Stimulated activated CD4-positive, alpha-beta T cell treated with anti-CD3 and anti-CD28 coated beads, Interleukin-1b, Interleukin-23, amount 100 ng/mL, for 48 hours (primary cell): ENCODE measurements around the gene ADM.

Source experiments
- DNase-seq: peaks from one replicate; pipeline ENCODE4 v3.0.0-alpha.2; 2020

ADM gene

DNA sequence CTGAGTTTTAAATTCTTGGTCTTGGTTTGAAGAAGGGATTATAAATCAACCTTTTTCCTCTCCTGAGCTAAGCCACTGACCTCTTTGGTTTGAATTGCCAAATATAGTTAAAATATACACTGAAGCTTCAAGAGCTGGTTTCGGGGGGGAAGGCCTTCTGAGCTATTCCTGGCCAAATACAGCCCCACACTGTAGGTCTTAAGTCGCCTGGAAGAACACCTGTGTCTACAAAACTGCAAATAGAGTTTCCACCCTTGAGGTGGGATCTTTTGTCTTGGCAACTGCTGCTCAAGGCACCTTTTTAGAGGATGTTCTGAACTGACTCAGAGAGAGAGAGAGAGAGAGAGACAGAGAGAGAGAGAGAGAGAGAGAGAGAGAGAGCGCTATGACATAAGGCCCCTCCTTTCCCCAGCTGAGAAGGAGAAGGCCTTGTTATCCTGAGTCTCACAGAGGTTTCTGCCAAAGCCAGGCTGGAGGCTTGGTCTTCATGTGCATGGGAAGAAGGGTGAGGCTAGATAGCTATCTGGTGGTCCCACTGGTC, 5.5 kb downstream of the ADM start:
- no peak for DNase-seq

DNA sequence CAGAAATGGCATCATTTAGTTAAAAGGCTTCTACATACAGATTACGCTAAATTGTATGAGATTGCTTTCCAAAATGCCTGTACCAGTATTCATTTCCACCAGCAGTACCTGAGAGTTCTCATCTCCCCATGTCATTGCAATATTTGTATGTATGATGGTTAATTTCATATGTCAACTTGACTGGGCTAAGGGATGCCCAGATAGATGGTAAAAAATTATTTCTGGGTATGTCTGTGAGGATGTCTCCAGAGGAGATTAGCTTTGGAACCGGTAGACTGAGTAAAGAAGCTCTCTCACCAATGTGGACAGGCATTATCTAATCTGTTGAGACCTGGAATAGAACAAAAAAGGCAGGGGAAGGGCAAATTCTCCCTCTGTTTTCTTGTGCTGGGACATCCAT, 6.9 kb downstream of the ADM start:
- DNase-seq: no peak

DNA sequence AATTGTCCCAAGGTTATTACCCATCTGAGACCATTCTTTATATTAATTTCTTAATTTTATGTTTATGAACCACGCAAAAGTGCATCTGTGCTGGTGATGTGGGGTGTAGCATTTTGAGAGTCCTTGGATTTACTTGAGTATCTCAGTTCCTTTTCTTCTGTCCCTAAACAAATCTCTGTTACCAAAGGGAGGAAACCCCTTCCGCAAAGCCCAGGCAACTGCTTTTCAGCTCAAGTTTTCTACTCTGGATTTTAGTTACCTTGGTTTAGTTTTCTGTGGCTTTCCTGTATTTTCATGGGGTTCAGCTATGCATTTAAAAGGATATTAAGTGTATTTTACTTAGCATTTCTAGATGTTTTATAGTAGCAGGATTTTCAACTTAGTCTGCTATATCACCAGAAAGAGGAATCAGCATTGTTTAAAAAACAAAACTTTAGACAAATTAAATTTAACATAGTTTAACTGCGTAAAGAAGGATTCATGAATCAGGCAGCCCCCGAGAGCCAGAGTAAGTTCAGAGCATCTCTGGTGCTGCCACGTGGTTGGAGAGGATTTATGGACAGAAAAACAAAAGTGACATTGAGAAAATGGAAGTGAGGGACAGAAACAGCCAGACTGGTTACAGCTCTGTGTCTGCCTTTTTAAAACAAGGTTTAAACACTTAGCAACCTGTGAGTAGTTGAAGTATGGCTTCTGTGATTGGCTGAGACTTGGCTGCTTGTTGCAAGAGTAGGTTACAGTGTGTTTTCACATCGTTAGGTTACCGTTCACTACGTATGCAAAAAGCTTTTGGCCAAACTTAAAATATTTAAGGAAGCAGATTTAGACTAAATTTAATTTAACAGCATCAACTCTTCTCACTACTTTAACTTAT, 9.6 kb downstream of the ADM start:
- DNase-seq: no peak

DNA sequence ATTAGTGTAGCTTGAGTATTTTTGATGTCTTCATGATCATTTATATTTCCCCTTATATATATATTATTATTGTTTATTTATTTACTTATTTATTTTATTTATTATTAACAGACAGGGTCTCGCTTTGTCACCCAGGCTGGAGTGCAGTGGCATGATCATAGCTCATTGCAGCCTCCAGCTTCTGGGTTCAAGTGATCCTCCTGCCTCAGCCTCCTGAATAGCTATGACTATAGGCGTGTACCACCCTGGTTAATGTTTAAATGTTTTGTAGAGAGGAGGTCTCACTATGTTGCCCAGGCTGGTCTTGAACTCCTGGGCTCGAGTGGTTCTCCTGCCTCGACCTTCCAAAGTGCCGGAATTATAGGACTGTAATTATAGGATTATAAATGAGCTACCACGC, 10.2 kb downstream of the ADM start:
- DNase-seq: no peak

DNA sequence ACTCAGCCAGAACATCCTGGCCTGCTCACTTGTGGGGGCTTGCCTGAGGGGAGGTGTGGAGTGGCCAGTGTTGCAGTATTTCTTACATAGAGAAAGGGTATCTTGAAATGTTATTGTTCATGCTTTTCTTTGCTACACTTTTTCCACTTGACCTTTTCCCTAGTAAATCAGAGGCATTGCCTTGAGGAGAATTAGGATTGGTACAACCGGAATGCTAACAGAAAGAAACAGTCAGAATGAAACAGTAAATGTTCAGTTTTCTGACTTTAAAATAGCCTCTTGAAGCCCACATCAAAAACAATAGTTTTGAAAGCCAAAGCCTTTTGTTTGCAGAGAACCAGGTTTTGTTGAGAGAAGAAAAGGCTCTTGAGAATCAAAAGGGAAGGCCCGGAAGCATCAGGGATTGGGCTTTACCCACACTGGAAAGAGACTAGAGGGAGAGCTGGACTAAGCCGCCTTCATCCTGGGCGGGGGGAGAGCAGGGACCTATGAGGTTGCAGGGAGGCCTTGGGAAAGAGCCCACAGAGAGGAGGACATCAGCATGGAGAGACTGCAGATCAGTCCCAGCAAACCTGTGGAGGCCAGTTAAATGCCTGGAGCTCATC, 12.4 kb downstream of the ADM start:
- no peak for DNase-seq

DNA sequence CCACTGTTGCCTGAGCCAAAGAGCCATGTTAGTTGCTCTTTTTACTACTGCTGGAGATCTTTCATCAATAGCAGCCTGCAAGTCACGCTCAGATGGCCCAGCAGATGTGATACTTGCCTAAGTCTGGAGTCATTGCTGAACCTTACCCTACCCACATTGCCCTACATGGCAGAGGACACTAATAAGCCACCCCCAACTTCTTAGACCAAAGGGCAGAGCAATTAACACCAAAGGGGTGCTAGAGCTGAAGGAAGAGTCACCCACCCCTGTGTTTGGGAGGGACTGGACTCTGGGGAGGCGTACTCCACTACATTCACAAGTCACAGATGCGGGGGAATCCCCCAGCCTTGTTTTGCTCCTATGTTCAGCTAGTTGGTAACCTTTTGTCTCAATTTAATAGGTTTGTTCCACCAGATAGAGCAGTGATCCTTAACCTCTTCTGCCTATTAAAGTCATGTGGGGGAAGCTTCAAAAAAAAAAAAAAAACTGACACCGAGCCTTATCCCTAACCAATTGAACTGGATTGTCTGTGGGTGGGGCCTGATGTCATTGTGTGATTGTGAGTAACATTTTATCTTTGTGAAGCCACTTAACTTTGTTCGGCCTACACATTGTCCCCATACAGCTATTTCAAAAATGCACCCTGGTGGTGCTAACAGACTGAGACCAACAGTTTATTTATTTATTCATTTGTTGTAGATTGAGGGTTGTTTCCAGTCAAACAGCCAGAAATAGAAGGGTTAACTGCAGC, 13.1 kb downstream of the ADM start:
- no peak for DNase-seq

DNA sequence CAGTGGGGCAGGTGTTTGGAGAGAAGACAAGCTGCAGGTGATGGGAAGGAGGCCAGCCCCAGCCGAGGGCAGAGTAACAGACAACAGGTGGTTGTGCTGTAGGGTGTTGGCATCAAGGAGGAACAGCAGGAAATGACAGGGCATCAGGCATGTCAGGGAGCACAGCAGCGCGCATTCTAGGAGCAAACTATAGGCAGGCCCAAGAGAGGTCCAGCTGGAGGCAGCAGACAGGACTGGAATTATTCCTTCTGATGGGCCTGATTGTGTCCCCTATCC, 13.6 kb downstream of the ADM start:
- no peak for DNase-seq

DNA sequence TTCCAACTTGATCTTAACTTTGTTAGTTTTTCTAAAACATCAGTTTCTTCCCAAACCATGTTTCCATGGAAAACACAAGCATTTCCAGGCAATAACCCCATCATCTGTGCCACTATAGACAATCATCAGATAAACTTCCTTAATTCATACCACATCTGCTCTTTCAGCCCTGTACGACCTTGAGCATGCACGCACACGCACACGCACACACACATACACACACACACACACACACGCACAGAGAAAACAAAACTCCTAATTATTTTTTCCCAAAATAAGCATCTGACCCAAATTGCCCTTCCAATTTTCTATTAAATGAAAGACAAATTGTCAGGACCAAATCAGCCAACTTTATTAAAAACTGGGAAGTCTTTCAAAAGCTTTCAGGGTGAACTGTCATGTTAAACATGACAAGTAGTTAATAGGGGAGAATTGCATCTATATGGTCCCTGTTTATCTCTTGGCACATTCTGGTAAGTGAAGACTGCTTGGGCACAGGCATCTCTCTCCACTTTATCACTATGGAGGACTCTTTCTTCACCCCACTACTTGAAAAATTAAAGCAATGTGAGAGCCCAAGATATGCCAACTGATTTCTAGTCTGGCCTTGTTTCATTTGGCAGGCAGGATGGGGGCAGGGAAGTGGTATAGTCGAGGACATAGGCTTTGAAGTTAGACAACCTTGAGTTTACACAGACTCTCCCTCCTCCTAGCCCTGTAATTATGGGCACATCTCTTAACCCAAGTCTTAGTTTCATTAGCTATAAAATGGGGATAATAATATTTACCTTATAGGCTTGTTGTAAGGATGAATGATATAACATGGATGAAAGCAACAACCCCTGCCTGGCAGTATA, 15.1 kb downstream of the ADM start:
- no peak for DNase-seq

DNA sequence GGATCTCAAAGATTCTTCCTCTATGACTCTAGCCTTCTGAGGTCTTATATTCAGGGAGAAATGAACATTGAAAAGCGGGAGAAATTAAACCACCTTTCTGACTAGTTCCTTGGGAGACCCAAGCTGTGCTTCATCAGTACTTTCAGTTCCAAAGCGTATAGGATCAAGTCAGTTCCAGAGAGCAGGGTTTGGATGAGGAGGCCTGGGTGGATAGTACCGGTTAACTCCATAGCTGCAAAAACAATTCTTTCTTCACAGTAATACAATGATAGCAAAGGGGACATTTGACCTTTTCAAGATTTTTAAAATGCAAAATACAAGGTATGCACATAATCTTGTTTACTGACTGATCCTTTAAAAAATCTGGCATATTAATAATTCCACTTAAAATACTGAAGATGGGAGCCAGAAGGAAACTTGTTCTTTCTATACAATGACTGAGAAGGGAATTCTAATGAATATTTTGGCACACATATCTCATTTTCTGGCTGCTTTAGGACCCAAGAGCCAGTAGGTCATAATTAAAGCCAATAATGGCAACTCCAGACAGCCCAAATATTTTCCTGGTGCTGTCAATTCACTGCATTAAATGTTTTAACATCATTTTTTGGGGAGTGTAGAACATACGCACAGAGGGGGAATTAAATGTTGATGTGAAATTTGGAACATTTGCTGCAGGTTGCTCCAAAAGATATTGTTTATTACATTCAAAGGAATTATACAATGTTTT, 16.0 kb downstream of the ADM start:
- no peak for DNase-seq

DNA sequence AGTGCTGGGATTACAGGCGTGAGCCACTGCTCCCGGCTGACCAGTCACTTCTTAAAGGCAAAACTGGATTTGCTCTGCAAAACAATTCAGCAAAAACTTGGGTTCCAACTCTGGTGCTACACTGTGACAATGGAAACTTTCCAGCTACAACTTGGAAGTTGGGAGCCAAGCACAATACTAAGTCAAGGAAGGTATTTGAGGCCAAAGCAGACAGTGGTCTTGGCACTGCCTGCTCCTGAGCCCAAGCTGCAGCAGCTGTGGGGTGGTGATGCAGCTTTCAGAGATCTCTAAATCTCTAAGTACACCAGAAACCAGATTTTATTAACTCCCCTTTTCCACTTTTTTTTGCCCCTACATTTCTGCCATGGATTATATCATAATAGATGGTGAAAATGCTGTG, 17.5 kb downstream of the ADM start:
- no peak for DNase-seq

DNA sequence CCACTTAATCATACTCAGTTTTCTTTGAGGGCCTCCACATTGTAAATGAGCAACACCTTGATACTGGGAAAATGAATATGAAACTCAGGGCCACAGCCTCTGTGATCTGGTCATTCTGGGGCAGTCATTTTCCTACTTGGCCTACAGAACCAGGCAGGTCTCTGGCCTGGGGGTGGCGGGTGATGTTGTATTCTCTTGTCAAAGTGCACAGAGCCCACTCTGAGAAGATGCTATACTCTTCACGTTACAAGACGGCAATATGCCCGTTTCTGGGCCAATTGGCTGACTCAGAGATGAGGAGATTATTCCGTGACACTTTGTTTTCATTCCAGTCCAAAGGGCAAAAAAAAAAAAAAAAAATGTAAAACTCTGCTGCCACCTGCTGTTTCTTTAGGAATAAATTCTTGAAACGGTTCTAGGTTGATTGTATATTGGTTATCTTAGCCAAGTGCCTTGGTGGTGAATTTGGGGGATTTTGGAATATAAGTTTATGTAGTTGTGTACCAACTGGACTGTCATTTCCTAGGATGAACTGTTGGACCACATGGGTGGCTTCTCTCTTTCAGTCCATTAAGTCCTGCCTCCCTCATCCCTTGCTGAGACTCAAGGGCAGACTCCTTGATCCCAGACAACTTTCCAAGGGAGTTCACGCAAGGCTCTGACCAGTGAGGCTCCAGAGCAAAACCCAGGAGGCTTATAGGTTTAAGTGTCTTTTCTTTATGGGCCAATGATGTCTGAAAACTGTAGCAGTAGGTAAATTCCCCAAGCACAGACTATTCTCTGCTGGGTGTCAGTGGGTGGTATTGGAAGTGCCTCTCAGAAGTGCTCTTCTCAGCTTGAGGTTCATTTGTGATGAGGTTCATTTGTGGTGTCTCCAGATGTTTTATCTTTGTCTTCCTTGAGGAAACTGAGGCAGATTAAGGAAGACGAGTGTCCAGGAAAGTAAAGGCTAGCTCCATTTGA, 18.2 kb downstream of the ADM start:
- DNase-seq: peak; percentile 57

DNA sequence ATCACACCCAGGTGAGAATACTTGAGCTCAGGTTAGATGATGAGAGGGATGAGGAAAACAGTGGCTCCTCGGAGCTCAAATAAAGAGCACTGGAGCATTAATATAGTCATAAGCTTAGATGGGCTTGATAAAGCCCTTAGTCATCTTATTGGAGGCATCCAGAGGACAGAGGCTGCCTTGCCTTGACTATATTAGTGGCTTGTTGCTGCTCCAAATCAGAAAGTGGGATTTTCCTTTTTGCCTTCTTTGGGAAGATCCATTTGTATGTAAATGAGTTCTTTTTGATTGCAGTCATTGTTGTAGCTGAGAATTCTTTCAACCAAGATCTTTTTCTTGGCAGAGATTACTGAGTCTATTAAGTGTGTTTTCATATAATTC, 18.9 kb downstream of the ADM start:
- no peak for DNase-seq

DNA sequence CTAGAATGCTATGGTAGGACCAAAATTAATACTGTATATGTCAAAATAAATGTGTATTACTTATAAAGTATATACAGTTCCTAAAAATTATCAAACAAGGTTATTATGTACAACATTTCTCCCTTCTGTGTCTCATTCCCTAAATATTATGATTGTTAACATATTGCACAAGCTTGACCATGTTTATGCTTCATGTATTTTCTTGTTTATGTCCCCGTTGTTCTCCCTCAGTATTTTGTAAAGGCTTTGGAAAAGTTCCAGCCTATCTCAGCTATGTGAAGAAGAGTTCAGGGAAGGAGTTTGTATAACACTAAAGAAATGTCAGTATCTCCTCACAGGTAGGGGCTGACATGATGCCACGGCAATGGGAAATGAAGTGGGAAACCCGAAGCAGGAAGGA, 19.6 kb downstream of the ADM start:
- DNase-seq: no peak

DNA sequence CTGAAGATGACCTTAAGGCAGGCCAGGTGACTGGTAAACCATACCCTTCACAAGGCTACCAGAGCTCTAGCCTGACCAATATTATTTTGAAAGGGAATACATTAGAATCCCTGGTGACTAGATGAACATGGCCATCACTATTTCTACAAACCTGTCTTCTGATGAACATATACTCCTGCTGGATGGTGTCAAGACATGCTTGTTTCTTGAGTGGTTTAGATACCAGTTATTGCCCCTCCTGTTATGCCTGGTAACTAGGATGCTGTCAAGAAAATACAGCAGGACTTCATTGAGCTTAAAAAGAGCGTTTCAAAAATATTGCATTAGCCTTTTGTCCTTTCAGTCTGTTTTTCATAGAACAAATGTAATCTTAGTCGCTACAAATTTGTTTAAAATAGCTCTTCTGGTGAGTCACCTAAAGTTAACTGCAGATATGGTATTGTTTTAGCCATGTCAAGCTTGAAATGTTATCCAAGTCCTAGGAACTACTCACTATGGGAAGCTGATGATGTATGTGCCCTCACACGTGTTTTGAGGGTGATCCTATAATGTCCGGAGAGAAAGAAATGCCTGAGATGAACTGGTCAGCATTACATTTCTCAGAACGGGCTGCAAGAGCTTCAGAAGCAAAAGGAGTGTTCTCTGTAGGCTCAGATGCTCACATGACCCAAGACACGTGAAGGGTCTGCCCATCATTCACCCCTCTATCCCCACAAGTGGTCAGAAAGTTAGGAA, 20.6 kb downstream of the ADM start:
- DNase-seq: no peak

DNA sequence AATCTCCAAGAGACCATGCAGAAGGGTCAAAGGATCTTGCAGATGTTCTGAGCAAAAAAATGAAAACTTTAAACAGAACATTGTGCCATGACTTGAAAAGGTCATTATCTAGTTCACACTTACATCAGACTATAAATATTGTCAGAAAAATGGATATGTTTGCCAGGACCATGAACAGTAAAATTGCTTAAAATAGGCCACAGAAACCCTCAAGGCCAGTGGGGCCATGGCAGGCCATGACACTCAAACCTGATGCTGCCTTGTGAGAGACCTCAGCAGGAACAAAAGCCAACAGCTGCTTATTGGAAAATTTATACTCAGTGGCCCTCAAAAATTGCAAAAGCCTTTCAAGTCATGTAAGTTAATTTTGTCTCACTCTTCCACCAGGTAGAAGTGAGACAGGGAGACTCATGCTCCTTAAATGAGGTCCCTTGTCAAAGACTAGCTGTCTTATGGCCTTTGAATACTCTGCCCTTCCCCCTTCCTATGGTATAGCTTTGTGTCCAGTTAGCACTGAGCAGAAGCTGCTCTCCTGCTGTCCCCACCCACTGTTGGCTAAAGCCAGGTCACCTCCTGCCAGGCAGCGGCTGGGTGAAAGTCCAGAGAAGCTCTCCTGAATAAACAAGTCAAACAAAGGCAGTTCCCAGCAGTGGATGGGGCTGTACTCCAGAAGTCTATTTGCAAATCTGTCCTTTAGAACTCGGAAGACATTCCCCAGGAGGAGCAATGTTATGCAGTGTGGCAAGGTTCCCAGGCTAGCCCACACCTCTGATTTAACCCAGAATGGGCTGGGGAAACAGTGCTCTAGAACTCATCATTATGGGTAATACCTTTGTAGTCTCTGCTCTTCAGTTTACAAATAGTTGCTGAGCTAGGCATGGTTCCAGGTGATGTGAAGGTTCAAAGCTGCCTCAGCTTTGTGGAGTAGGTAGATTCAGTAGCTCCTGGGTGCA, 21.4 kb downstream of the ADM start:
- no peak for DNase-seq

DNA sequence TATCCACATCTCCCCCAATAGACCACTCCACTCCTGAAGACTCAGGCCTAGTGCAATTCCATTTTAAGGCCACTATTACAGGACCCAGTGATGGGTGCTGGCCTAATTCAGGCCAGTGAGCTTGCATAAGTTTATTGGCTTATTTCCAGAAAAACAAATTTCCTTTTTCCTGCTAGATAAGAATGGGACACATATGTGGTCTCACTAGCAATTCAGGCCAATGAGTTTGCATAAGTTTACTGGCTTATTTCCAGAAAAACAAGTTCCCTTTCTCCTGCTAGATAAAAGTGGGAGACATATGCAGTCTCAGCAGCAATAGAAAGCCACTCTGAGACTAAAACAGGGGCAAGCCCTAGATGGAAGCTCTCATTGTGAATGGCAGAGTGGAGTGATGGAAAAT, 22.4 kb downstream of the ADM start:
- DNase-seq: no peak

DNA sequence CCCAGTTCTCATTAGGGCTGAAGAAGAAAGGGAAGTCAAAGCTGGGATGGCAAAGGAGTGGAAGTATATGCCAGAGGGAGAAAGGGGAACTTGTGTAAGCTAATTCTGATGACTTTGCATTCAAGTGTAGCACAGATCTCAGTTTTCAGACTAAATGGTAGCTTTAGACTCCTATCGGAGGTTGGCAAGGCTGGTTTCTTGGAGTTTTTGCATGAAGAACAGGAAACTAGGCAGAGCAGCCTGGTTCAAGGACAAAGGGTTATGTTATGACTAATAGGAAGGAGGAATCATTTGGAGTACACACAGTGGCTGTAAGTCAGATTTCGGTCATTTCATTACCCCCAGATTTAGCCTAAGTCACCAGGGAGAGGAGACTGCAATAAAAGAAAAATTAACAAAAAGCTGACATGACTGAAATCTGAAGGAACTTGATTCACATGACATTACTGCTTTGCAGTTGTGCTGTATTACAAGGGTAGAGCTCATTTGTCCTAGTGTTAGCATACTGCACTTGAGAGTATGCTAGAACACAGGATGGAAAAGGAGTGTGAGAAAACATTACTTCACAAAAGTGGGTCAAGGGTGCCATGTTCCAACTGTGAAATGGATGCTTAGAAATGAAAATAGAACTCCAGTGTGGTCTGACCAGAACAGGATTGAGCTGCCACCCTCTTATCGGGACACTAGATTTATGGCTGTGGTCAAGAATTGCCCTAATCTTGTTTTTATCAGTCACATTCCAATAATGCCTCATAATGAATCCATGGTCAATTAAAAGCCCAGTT, 23.6 kb downstream of the ADM start:
- no peak for DNase-seq

DNA sequence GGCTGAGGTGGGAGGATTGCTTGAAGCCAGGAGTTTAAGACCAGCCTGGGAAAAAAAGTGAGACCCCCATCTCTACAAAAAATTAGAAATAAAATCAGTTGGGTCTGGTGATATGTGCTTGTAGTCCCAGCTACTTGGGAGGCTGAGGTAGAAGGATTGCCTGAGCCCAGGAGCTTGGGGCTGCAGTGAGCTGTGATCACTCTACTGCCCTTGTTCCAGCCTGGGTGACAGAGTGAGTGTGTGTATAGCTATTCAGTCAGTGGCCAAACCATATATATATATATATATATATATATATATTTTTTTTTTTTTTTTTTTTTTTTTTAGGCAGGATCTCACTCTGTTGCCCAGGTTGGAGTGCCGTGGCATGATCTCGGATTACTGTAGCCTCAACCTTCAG, 24.5 kb downstream of the ADM start:
- DNase-seq: no peak
